ENCODE results near the gene TMEM178B.
"Not testable (repeated sequence)": the region's sequence is repeated elsewhere in the genome, so short reads cannot be mapped to it uniquely, and the experiment has no call there.

The TMEM178B gene

GRCh38 chr7:141074162-141074991 lies 513 bp downstream of the TMEM178B start:
- CTCF ChIA-PET, result interaction anchor here (1.5 kb wide), 1 partner anchor 459 kb away, joined by 3 read pairs; no protein-coding TSS in a partner anchor
- TF ChIP-seq CTCF (IDR thresholded peaks at IDR 0.05; ENCODE audit: control extremely low read depth, extremely low read depth, low read depth, missing control alignments), result no peak
- POLR2A ChIA-PET, result no interaction called here
- DNase-seq (ENCODE audit: extremely low spot score), result peak; percentile 23

GRCh38 chr7:141074997-141075396 lies 1.1 kb downstream of the TMEM178B start:
- POLR2A ChIA-PET, result no interaction called here
- CTCF ChIA-PET, result interaction anchor here (1.5 kb wide), 1 partner anchor 458 kb away, joined by 3 read pairs; no protein-coding TSS in a partner anchor
- no peak for TF ChIP-seq CTCF (IDR thresholded peaks at IDR 0.05; ENCODE audit: control extremely low read depth, extremely low read depth, low read depth, missing control alignments)
- no peak for DNase-seq (ENCODE audit: extremely low spot score)

- DNase-seq (ENCODE audit: extremely low spot score), result no peak
- no peak for TF ChIP-seq CTCF (IDR thresholded peaks at IDR 0.05; ENCODE audit: control extremely low read depth, extremely low read depth, low read depth, missing control alignments)
- POLR2A ChIA-PET, result no interaction called here
- CTCF ChIA-PET, result no interaction called here
These were observed 2.5 kb downstream of the TMEM178B start for GRCh38 chr7:141076377-141076776.

GRCh38 chr7:141079219-141079618 lies 5.4 kb downstream of the TMEM178B start:
- TF ChIP-seq CTCF (IDR thresholded peaks at IDR 0.05; ENCODE audit: control extremely low read depth, extremely low read depth, low read depth, missing control alignments), result no peak
- ChIA-PET CTCF (no interaction called here), POLR2A (no interaction called here)
- no peak for DNase-seq (ENCODE audit: extremely low spot score)

GRCh38 chr7:141089490-141089889 lies 15.6 kb downstream of the TMEM178B start:
- DNase-seq (ENCODE audit: extremely low spot score); CTCF ChIA-PET; POLR2A ChIA-PET: not testable (repeated sequence)

- CTCF ChIA-PET, result no interaction called here
- DNase-seq (ENCODE audit: extremely low spot score), result no peak
- no peak for TF ChIP-seq CTCF (IDR thresholded peaks at IDR 0.05; ENCODE audit: control extremely low read depth, extremely low read depth, low read depth, missing control alignments)
- POLR2A ChIA-PET, result no interaction called here
These were observed 20.6 kb downstream of the TMEM178B start for GRCh38 chr7:141094336-141095070.

GRCh38 chr7:141097430-141097829 lies 23.6 kb downstream of the TMEM178B start:
- TF ChIP-seq CTCF (IDR thresholded peaks at IDR 0.05; ENCODE audit: control extremely low read depth, extremely low read depth, low read depth, missing control alignments), result no peak
- ChIA-PET CTCF (no interaction called here), POLR2A (no interaction called here)
- no peak for DNase-seq (ENCODE audit: extremely low spot score)
